Loucy (cell line): Measurements from ENCODE around the gene SOS1.

ENCODE experiments used
- EZH2phosphoT487 ChIP-seq: fragments of 200-600 bp; IDR thresholded peaks from 2 replicates; pipeline ENCODE4 v1.6.1; 2018; ENCODE audit warnings: antibody characterized with exemption, mild to moderate bottlenecking, moderate library complexity, borderline replicate concordance
- TF ChIP-seq, protein P1 (sequence below): fragments of 200-600 bp; sonication (generic); conservative IDR thresholded peaks from 2 replicates; pipeline ENCODE4 v1.5.1; 2014; ENCODE audit warnings: mild to moderate bottlenecking, antibody characterized with exemption, low read length

DNA sequence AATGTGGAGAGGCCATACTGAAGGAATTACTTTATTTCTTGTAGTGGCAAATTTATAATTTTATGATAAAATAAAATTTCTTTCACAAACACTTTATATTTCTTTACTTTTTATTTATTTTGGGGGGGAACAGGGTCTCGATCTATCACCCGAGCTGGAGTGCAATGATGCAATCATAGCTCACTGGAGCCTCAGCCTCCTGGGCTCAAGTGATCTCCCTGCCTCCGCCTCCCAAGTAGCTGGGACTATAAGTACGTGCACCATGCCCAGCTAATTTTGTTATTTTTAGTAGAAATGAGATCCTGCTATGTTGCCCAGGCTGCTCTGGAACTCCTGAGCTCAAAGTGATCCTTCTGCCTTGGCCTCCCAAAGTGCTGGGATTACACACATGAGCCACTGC is 59.6 kb downstream of the SOS1 start:
- TF ChIP-seq, protein P1, sequence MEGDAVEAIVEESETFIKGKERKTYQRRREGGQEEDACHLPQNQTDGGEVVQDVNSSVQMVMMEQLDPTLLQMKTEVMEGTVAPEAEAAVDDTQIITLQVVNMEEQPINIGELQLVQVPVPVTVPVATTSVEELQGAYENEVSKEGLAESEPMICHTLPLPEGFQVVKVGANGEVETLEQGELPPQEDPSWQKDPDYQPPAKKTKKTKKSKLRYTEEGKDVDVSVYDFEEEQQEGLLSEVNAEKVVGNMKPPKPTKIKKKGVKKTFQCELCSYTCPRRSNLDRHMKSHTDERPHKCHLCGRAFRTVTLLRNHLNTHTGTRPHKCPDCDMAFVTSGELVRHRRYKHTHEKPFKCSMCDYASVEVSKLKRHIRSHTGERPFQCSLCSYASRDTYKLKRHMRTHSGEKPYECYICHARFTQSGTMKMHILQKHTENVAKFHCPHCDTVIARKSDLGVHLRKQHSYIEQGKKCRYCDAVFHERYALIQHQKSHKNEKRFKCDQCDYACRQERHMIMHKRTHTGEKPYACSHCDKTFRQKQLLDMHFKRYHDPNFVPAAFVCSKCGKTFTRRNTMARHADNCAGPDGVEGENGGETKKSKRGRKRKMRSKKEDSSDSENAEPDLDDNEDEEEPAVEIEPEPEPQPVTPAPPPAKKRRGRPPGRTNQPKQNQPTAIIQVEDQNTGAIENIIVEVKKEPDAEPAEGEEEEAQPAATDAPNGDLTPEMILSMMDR: no peak
- no peak for TF ChIP-seq EZH2phosphoT487
